Measurements from ENCODE around the gene WDFY2. TPM values are rescaled to one million over a fixed set of nuclear protein-coding genes. Genes with fewer than 3 reads are reported as not detected.
"Not testable (repeated sequence)": the region's sequence is repeated elsewhere in the genome, so short reads cannot be mapped to it uniquely, and the experiment has no call there.

Gene WDFY2
- total RNA-seq, 1 donor from 2014 or later = 11.1 TPM

- no peak overlapping the region for H3K4me3 ChIP-seq (ENCODE audit: low read depth, low read length)
Observed at GRCh38 chr13:51559946-51560735, 24.1 kb upstream of the WDFY2 start.

GRCh38 chr13:51562011-51562671, 22.1 kb upstream of the WDFY2 start:
- no peak overlapping the region for H3K4me3 ChIP-seq (ENCODE audit: low read depth, low read length)
- no peaks in the 10 kb centered on the region for H3K27me3 ChIP-seq (ENCODE audit: control insufficient read depth, insufficient read depth, low read length)
- DNase-seq (ENCODE audit: low read depth) = no peak
- no peak for TF ChIP-seq CTCF (IDR thresholded peaks at IDR 0.05; ENCODE audit: insufficient read depth, low read length, poor library complexity, severe bottlenecking)
- H3K36me3 ChIP-seq (ENCODE audit: control insufficient read depth, insufficient read depth, low read length) = no peaks in the 10 kb centered on the region

More at GRCh38 chr13:51559946-51560735, 24.1 kb upstream of the WDFY2 start:
- Histone ChIP-seq H3K36me3 (ENCODE audit: control insufficient read depth, insufficient read depth, low read length) (no peaks in the 10 kb centered on the region), H3K27me3 (ENCODE audit: control insufficient read depth, insufficient read depth, low read length) (no peaks in the 10 kb centered on the region)
- no peak for DNase-seq (ENCODE audit: low read depth)
- TF ChIP-seq CTCF (IDR thresholded peaks at IDR 0.05; ENCODE audit: insufficient read depth, low read length, poor library complexity, severe bottlenecking) = no peak

GRCh38 chr13:51564252-51564651, 20.0 kb upstream of the WDFY2 start:
- Histone ChIP-seq H3K4me3 (ENCODE audit: low read depth, low read length) (no peak overlapping the region), H3K27me3 (ENCODE audit: control insufficient read depth, insufficient read depth, low read length) (no peaks in the 10 kb centered on the region), H3K36me3 (ENCODE audit: control insufficient read depth, insufficient read depth, low read length) (no peaks in the 10 kb centered on the region)
- TF ChIP-seq CTCF (IDR thresholded peaks at IDR 0.05; ENCODE audit: insufficient read depth, low read length, poor library complexity, severe bottlenecking) = no peak
- no peak for DNase-seq (ENCODE audit: low read depth)

GRCh38 chr13:51564671-51565070, 19.6 kb upstream of the WDFY2 start:
- Histone ChIP-seq H3K4me3 (ENCODE audit: low read depth, low read length) (no peak overlapping the region), H3K36me3 (ENCODE audit: control insufficient read depth, insufficient read depth, low read length) (no peaks in the 10 kb centered on the region), H3K27me3 (ENCODE audit: control insufficient read depth, insufficient read depth, low read length) (no peaks in the 10 kb centered on the region)
- TF ChIP-seq CTCF (IDR thresholded peaks at IDR 0.05; ENCODE audit: insufficient read depth, low read length, poor library complexity, severe bottlenecking) = no peak
- DNase-seq (ENCODE audit: low read depth) = no peak

- not testable (repeated sequence) for H3K4me3 ChIP-seq (ENCODE audit: low read depth, low read length); H3K27me3 ChIP-seq (ENCODE audit: control insufficient read depth, insufficient read depth, low read length); H3K36me3 ChIP-seq (ENCODE audit: control insufficient read depth, insufficient read depth, low read length); DNase-seq (ENCODE audit: low read depth)
Observed at GRCh38 chr13:51569001-51569400, 15.3 kb upstream of the WDFY2 start.

- Histone ChIP-seq H3K4me3 (ENCODE audit: low read depth, low read length) (no peak overlapping the region), H3K36me3 (ENCODE audit: control insufficient read depth, insufficient read depth, low read length) (no peaks in the 10 kb centered on the region), H3K27me3 (ENCODE audit: control insufficient read depth, insufficient read depth, low read length) (no peaks in the 10 kb centered on the region)
- TF ChIP-seq CTCF (IDR thresholded peaks at IDR 0.05; ENCODE audit: insufficient read depth, low read length, poor library complexity, severe bottlenecking) = no peak
- DNase-seq (ENCODE audit: low read depth) = no peak
Observed at GRCh38 chr13:51576754-51577153, 7.5 kb upstream of the WDFY2 start.
